ENCODE results near the gene NALCN. TPM values are rescaled to one million over a fixed set of nuclear protein-coding genes. Genes with fewer than 3 reads are reported as not detected.

NALCN gene
- total and polyA plus RNA-seq, 2 of the 8 experiments (the other 6 are each of a cell fraction or from before 2014, with no cell fraction given), result 0.26 to 0.54 TPM

GRCh38 chr13:101211261-101211660, 205.0 kb downstream of the NALCN start:
- POLR2A ChIA-PET (ENCODE audit: partially characterized antibody), result no interaction called here
- no peak for DNase-seq (ENCODE audit: low read depth in 1 of 2, low spot score in 2 of 2)
- Histone ChIP-seq H3K27me3 (replicated peaks in 1 of 4; ENCODE audit: control insufficient read depth in 3 of 4, extremely low read depth in 1 of 4, insufficient read depth in 3 of 4, low read length in 3 of 4) (no peaks in the 10 kb centered on the region), H2BK20ac (ENCODE audit: low read length) (no peak overlapping the region), H3K14ac (ENCODE audit: insufficient read length) (no peak overlapping the region), H3K4me3 (ENCODE audit: extremely low read depth in 1 of 4, insufficient read depth in 2 of 4, low read depth in 3 of 4, low read length in 4 of 4) (no peak overlapping the region), H3K18ac (ENCODE audit: extremely low read depth, low read length) (no peak overlapping the region), H2BK15ac (ENCODE audit: low read length) (no peak overlapping the region), H2BK12ac (ENCODE audit: low read depth, low read length) (no peak overlapping the region), H3K79me2 (ENCODE audit: control insufficient read depth in 1 of 2, insufficient read depth in 2 of 2, low read length in 2 of 2) (no peaks in the 10 kb centered on the region), H3K4ac (replicated peaks; ENCODE audit: insufficient read length, low read depth, low read length) (no peak overlapping the region), H3K9me3 (ENCODE audit: insufficient read depth in 2 of 2, low read depth in 1 of 2, low read length in 1 of 2) (no peaks in the 10 kb centered on the region), H4K8ac (ENCODE audit: extremely low read depth, insufficient read depth, low read length) (no peak overlapping the region), H2AFZ (ENCODE audit: low read length) (no peak overlapping the region), H3K9ac (replicated peaks in 1 of 4; ENCODE audit: extremely low read depth in 1 of 4, low read depth in 3 of 4, low read length in 3 of 4) (no peak overlapping the region), H4K91ac (replicated peaks; ENCODE audit: insufficient read length, low read length) (no peak overlapping the region), H3K23ac (ENCODE audit: insufficient read length) (no peak overlapping the region), H3K23me2 (ENCODE audit: low read depth, low read length) (no peaks in the 10 kb centered on the region), H2BK120ac (replicated peaks; ENCODE audit: low read depth, low read length) (no peak overlapping the region), H2BK5ac (ENCODE audit: low read depth, low read length) (no peak overlapping the region), H3K36me3 (ENCODE audit: control insufficient read depth in 2 of 4, insufficient read depth in 4 of 4, low read length in 3 of 4) (no peaks in the 10 kb centered on the region), H4K5ac (ENCODE audit: insufficient read length, low read depth, low read length) (no peak overlapping the region), H3K56ac (replicated peaks; ENCODE audit: insufficient read length, low read depth, low read length) (no peak overlapping the region), H4K20me1 (replicated peaks in 1 of 2; ENCODE audit: control insufficient read depth in 1 of 2, insufficient read depth in 2 of 2, low read length in 2 of 2) (no peaks in the 10 kb centered on the region), H2AK5ac (ENCODE audit: low read depth, low read length) (no peak overlapping the region), H3K4me1 (replicated peaks in 1 of 4; ENCODE audit: control insufficient read depth in 3 of 4, insufficient read depth in 4 of 4, low read length in 3 of 4) (no peaks in the 10 kb centered on the region), H3K27ac (ENCODE audit: low read depth, low read length) (no peak overlapping the region), H3K79me1 (ENCODE audit: low read depth, low read length) (no peaks in the 10 kb centered on the region), H3K4me2 (ENCODE audit: insufficient read depth in 1 of 2, low read depth in 2 of 2, low read length in 2 of 2) (no peak overlapping the region)
- TF ChIP-seq ZNF274 (IDR thresholded peaks at IDR 0.05; ENCODE audit: borderline replicate concordance, extremely low read depth, low read length) (no peak), EZH2 (IDR thresholded peaks at IDR 0.05; ENCODE audit: low read depth, low read length, severe bottlenecking) (no peak), YY1 (IDR thresholded peaks at IDR 0.05; ENCODE audit: low read depth, low read length) (no peak)
- CTCF ChIA-PET (ENCODE audit: partially characterized antibody), result interaction anchor here (0.8 to 1.9 kb wide), 3 partner anchors 9 to 53 kb away, joined by 3 to 4 read pairs (median 3); no protein-coding TSS in a partner anchor
- no peak for FAIRE-seq

Measured in H1 (cell line).